Measurements from ENCODE around the gene SMIM32. TPM values are rescaled to one million over a fixed set of nuclear protein-coding genes. Genes with fewer than 3 reads are reported as not detected.

Gene SMIM32
- total RNA-seq, result not detected in 2 replicates

DNA sequence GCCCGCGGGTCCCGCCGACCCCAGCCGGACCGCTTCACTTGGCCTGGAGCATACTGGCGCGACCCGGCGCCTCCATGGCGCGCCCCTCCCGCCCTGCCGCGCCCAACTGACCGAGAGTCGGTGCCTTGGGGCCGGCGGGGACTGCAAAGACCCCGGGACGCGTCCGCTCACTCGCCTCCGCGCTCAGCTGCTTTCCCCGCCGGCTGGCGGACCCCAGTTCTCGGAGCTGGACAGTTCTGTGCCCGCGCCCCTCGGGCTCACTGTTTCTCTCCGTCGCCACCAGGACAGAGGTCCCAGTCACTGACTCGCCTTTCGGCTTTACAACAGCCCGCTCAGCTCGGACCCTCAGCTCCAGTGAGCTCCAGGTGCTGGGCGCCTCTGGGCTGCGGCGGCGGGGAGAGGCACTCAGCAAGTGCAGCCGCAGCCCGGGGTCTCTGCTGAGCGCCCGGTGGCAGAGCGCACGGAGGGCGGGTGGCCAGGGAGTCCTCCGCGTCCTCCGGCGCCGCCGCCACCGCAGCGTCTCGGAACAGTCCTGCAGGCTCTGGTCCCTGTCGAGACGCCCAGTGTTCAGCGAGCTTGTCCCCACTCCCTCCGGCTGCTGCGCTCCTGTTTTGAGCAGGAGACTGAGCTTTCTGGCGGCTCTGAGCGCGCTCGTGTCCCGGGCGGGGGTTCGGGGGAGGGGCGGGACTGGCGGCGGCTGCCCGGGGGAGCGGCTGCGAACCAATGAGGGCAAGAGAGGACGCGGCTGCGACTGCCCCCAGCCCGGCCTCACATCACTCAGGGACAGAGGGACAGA, at the start of gene SMIM32:
Gene SMIM32 (minus strand): TSS at position 637 of the 796 bp plus-strand sequence. CDS start 638 bp downstream, outside the sequence.
- intact Hi-C loops (cut with micrococcal nuclease), result no loop called here

DNA sequence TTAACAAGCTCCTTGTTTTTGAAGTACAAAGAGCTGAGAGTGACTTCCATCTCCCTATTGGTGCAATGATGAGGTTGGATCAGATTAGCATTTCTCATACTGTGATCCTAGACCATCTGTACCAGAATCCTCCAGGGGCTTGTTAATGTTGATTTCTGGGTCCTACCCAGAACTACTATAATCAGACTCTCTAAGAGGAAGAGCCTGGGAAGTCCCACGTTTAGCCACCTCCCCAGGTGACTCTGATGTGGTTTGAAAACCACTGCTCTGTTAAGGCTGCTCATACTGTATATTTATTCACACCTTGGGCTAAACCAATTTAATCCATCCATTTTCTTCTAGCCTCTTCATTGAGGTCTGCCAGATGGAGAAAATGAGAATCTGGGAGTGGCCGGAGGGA, 49.6 kb upstream of the SMIM32 start:
- intact Hi-C loops (cut with micrococcal nuclease), result no loop called here

DNA sequence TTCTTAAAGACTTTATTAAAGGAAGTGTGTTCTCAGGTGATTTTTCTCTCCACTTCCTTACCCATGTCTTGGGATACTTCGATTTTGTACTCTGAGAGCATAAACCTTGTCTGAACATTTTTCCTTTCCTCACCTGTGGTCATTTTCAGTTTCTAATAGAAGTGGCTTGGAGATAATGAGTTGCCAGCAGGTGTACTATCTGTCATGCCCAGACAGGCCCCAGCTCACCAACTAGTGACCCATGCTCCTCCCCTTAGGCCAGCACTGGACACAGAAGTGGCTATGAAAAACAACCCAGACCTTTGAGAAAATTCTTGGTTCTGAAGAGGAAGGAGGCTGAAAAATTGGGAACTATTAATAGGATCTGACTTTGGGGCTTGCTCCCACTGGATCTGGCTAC, 49.2 kb upstream of the SMIM32 start:
- intact Hi-C loops (cut with micrococcal nuclease), result no loop called here

DNA sequence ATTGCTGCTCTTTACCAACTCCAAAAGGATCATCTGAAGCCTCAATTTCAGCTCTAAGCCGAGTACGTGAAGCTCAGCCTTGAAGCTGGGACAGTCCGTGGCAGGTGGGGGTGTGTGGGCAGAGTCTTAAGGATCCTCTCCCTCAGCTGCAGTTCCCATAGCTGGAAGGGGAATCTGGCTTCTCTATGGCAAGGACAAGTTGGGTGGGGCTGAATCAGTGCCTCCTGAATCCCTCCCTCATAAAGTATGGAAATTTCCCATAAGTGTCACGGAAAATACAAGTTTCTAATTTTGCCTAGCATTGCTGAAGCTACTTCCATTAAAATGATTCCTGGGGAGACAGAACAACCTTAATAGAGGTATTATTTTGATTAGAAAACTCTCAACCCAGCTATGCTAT, 47.9 kb upstream of the SMIM32 start:
- intact Hi-C loops (cut with micrococcal nuclease), result no loop called here

DNA sequence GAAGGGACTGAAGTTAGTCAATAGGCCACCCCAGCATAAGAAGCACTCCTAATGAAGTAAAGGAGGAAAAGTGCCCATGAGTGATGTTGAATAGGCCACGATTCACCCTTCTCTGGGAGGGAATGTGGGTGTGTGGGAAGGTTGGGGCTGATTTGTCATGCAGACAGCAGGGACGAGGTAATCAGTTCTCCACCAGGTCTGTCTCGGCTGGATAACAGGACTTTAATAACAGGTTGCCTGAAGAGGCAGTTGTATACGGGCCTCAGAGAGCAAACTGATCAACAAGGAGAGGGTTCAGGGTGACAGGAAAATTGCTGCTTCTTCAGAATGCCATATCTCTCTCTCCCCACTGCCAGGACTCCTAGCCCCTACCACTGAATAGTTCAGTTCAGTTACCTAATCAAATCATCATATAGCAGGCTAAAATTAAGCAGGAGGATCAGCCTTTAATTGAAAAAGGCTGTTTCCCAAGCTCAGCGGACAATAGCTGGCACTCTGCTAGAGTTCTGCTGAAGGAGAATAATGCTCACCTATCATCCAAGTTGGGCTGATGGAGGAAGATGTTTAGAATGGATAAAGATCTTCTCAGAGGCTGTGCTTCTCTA, 43.6 kb upstream of the SMIM32 start:
- intact Hi-C loops (cut with micrococcal nuclease), result no loop called here

DNA sequence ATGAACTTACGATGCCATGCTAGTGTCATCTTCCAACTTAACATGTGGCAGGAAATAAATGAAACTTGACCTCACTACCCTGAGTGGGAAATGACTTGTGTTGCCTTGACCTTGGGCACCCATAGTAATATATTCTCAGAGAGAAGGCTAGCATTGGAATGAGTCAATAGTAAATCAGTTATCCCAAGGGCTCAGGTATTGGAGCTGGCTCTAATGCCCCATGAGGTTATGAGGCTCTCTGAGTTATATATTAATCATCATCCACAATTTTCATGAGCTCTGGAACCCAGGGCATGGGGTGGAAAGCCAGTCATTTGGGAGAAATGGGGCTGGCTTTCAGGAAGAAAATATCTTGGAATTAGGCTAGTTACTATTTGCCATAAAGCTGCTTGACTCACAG, 42.4 kb upstream of the SMIM32 start:
- intact Hi-C loops (cut with micrococcal nuclease), result no loop called here

DNA sequence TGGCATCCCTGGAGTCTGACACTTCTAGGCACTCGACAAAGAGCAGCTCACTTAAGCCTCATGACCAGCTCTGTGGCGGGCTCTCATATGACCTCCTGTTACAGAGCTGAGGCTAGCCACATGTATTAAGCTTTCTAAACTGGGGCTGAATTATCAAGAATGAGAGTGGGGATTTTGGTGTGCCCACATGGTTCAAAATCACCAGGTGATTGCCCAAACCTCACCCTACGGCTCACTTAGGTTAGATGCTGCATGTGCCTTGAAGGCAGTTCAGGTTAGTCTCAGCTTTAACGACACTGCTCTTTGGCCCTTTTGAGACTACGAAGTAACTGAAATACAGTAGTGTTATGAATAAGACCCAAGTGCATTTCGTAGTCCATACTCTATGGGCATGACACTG, 39.4 kb upstream of the SMIM32 start:
- intact Hi-C loops (cut with micrococcal nuclease), result no loop called here

DNA sequence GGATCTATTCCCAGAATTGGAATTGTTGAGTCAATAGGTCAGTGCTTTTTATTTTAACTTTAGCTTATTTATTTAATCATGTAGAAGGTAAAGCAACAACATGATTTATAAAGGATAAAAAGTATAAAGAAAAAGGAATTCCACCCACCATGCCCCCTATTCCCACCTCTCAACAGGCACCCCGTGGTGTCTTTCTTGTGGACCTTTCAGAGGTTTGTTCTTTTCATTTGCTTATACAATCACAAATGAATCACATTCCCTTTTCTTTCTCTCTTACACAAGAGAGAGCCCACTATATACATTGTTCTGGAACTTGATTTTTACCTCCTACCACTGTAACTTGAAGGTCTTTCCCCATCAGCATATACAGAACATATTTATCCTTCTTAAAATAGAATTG, 37.2 kb upstream of the SMIM32 start:
- intact Hi-C loops (cut with micrococcal nuclease), result no loop called here

DNA sequence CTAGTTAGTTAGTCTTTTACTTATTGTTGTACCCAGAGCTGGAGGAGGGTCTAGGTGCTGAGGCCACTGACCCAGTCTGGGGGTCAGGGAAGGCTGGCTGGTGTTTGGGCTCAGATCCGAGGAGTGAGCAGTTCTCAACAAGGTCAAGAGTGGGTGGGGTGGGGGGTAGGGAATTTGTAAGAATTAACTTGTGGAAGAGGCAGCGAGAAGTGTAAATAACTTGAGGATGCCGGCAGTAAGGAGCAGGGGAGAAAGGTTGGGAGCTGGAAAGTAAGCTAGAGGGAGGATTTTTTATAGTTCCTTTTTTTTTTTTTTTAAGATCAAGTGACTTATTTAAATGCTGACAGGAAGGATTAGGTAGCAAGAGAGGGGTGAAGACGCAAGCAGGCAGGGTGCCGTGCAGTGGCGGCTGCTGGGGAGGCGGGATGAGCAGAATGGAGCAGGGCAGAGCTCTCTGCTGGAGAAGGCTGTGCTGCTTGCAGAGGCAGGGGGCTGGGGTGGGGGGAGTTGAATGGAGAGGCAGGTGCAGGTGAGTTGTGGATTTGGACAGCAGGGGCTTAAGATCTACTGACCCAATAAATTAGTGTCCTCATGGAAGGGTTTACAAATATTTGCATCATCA, 35.3 kb upstream of the SMIM32 start:
- intact Hi-C loops (cut with micrococcal nuclease), result no loop called here

DNA sequence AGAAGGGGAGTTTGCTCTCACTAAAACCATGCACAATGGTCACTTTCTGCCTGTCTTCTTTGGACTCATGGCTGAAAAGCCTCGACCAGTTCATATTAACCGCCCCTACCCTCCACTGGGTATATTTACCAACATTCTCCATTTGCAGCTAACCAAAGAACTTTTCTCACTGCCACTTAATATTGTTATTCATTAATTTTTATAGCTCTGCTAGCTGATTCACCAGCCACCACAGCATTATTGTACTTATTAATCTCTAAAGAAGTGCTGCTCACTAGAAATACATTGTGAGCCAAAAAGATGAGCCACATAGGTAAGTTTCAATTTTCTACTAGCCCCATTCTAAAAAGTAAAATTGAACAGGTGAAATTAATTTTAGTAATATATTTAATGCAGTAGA, 33.4 kb upstream of the SMIM32 start:
- intact Hi-C loops (cut with micrococcal nuclease), result no loop called here

DNA sequence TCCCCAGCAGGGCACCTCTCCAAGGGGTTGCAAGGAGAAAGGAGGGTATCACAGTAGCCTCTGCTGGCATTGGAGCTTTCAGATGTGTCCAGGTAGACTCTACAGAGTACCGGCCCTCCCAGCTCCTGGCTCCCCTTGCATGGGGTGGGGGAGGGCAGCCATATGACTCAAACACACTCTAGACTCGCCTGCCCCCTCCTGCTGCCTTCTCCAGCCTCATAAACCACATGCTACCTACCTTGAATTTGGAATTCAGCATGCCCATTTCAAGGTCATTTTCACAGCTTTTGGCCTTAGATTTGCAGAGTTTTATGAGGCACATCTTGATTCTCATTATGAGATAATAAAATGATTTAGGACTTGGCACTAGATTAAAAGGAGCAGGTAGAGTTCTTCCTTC, 32.8 kb upstream of the SMIM32 start:
- intact Hi-C loops (cut with micrococcal nuclease), result no loop called here

DNA sequence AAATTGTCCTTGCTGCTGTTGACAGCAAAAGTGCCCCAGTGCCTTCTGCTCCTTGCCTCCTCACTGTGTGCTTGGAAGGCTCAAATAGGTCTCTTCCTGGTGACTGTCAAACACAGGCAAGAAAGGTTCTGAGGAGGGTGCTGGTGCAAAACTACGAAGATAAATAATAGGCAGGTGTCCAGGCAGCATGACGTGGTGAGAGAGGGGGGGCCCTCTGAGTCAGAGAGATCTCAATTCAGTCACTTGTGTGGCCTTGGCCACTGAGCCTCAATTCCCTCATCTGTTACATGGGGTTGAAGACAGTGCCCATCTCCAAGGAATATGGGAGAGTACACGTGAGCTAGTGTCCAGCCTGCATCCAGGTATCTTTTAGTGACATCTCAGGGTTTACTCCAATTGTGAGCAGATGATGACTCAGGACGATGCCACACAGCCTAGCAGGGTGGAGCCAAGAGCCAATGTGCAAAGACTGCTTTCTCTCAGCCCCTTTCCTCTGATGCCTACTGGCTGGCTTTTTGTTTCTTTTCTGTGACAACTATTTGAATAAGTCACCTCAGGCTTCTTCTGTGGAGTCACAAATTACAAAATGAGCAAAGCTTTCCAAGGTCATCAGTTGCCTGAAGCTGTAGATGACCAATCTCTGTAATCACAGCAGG, 29.7 kb upstream of the SMIM32 start:
- intact Hi-C loops (cut with micrococcal nuclease), result no loop called here

DNA sequence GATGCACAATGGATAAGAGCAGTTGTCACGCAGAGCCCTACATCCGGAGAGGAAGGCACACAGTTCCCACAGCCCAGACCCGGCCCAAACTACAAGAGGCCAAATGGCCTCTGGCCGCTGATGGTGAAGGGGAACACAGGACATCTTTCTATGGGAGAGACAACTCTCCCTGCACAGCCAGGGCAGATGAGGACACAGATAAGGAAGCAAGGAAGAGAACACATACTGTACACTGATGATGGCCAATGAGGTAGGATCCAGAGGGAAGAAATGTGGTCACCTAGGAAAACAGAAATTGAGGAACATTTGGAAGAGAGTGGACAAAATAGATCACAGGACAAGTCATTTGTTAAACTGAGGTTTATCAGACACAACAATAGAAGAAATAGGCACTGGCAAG, 28.4 kb upstream of the SMIM32 start:
- intact Hi-C loops (cut with micrococcal nuclease), result no loop called here

DNA sequence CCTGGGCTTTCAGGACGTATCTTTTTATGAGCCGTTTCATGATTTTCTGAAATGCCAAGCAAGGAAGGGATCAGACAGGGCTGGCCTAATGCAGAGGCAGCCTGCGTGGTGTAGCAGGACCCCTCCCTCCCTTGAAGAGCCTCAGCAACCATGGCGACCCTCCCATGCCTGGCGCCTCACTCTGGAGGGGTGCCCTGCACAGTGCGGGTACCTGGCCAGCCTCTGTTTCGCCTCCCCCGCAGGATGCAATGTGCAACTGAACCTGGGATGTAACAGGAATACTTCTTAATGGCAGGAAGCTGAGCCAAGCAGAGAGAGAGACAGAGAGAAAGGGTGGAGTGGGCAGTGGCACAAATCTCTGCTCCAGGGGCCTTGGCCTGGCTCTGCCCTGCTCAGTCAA, 23.3 kb upstream of the SMIM32 start:
- intact Hi-C loops (cut with micrococcal nuclease), result no loop called here

DNA sequence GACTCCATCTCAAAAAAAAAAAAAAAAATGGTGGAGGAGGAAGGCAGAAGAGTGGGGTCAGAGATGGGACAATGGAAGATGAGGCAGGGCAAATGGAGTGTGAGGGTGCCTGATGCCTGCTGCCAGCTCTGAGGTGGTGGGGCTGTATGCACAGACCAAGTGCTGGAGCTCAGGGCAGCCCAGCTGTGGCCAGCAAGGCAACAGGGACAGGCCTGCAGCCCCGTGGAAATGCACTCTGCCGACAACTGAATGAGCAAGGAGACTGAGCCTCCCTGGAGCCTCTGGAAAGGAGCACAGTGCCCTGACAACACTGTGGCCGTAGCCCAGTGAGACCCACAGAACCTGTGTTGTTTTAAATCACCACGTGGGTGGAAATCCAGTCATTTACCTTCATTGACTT, 22.9 kb upstream of the SMIM32 start:
- intact Hi-C loops (cut with micrococcal nuclease), result no loop called here

DNA sequence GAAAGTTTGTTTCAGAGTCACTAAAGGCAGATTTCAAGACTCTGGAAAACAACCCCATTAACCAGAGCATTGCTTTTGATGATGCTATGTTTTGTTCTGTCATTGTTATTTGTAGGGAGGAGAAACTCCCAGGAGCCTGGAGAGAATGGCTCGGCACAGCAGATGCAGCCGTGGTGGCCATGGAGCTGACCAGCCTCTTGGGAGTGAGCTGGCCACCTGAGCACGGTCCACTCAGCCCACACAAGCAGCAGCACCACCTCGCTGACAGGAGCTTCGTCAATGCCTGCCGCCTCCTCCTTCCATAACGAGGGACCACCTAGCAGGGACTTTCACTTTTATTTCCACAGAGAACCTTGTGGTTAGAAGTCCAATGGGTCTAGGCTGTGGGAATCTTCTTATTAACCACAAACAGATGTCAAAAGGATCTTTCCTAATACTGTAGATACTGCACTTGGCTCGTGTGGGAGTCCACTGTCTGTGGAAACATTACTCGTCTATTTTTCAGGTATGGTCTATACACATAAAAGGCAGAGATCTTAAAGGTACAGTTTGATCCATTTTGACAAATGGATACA, 21.0 kb upstream of the SMIM32 start:
- intact Hi-C loops (cut with micrococcal nuclease), result loop anchor here (5.0 kb wide), 1 partner anchor 267 kb away; no protein-coding TSS in a partner anchor

DNA sequence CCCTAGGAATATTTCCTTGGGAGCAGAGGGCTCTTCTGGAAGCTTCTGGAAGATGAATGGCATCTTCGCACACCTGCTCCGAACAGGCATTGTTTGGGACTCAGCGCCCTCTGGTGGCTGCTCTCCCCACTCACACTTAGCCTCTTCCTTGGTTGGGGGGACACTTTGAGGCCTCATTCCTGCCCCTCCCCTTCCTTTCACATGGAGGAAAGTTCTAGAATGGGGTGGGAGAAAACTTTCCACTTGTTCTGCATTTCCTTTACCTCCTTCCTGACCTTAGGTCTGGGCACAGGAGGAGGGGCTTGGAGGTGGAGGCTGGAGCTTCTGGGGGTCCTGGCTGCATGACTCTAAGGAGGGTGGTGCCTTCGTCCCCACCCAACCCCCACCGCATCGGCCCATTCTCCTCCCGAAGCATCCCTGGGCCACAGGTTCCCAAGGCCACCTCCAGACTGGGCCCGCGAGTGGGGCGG, 19.3 kb upstream of the SMIM32 start:
- intact Hi-C loops (cut with micrococcal nuclease), result loop anchor here (1.0 to 5.0 kb wide), 2 partner anchors 265 to 325 kb away; no protein-coding TSS in a partner anchor

DNA sequence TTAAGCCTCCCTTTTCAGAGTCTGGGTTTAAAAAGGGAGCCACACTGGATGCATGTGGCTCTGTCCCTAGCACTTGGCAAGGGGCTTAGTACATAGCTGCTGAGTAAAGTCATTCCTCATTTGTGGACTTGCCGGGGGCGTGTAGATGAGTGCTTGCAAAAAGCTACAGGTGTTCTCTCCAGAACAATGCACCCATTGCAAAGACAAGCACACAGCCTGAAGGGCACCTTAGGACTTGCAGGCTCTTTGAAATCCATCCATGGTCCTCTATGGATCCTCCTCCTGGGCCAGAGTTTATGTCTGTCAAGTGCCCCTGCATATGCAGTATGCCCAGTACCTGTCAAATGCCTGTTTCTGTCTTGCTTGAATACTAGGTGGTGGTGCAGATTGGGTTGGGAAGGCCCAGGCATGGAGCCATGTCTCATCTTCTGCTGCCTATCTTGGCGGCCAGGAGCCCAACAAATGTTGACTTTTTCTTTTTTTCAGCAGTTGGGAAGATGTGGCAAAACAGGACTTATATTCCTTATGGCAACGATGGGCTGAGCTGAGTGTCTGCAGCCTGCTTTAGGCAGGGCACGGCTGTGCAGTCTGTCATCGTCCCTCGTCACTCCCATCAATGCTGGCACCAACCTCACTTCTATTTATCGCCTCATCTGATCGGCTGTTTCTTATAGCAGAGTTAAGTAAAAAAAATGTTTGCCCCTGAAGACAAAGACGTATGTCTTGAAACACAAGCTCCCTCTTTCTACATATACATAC, 18.5 kb upstream of the SMIM32 start:
- intact Hi-C loops (cut with micrococcal nuclease), result loop anchor here (1.0 to 5.0 kb wide), 2 partner anchors 264 to 324 kb away; no protein-coding TSS in a partner anchor

DNA sequence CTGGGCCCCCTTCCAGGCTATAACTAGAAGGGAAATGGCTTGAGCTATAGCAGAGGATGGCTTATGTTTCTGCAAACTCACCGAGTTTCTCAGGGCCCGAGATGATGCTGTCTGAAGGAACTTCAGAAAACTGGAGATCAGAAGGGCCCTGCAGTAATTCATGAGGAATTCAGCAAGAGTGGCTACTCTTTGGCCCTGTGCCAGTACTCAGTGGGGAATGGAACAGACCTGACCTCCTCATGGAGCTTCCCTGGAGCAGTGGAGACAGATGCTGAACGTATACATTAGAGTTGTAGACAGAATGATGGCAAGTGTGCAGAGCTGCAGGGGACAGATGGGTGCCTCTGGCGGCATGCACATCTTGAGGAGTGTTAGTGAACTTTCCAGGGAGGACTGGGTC, 17.3 kb upstream of the SMIM32 start:
- intact Hi-C loops (cut with micrococcal nuclease), result loop anchor here (5.0 kb wide), 1 partner anchor 263 kb away; no protein-coding TSS in a partner anchor

DNA sequence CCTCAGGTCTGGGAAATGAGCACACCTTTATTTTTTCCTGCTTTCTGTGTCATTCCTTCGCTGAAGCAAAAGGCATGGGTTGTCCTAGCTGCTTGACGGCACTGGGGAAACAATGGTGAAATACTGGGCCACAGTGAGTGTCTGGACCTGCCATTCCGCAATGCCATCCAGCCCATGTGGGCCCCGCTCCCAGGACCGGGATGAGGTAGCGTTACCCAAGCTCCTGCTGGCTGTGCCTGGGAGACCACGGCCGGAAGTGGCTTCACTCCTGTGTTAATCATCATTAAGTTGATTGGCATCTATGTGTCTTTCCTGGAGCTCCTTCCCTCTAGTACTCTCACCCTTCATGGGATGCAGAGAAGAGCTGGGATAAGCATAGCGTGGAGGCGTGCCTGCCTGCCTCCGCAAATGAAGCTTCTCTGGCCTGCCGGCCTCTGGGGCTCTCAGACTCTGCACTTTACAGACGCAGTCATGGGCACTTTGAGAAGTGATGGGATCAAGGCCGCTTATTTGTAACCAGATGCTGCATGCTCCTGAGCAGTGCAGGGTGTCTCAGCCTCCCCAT, 16.5 kb upstream of the SMIM32 start:
- intact Hi-C loops (cut with micrococcal nuclease), result no loop called here

Data from T-helper 2 cell treated with Interferon-gamma antibody and Interleukin-4, amounts not matched to agents 100 ng/mL and 5 ng/mL, for 36 hours (primary cell).